ENCODE measurements around the gene HSD17B14. TPM values are rescaled to one million over a fixed set of nuclear protein-coding genes. Genes with fewer than 3 reads are reported as not detected.

The HSD17B14 gene
- total RNA-seq, 1 experiment from 2014 or later = 3.9 TPM

GRCh38 chr19:48868114-48868886 is 32.0 kb upstream of the HSD17B14 start, which contains the start of gene PLEKHA4:
PLEKHA4 (minus strand) TSS chr19:48868617; CDS start chr19:48867620, 997 bp downstream.
- BruUV-seq (replicated peaks) = TSS peak; percentile 37
- H3K4me2 ChIP-seq (ENCODE audit: low read length) = peak within 1 kb of the TSS; percentile 79
- H3K9me3 ChIP-seq (ENCODE audit: control insufficient read depth in 1 of 2, insufficient read depth in 1 of 2, low read depth in 1 of 2, low read length in 2 of 2) = no peaks in the 10 kb centered on the region
- peaks cover 27 to 46% of the 10 kb centered on the region in 2 experiments for H3K4me1 ChIP-seq (ENCODE audit: control insufficient read depth in 1 of 2, insufficient read depth in 2 of 2, low read length in 2 of 2)
- peak within 1 kb of the TSS; percentile 56 for H3K9ac ChIP-seq (ENCODE audit: low read length)
- H2AFZ ChIP-seq (ENCODE audit: low read depth, low read length, poor library complexity, severe bottlenecking) = peak within 1 kb of the TSS; percentile 69
- peak within 1 kb of the TSS; percentile 75 for H3K27ac ChIP-seq (ENCODE audit: low read depth, low read length)
- ChIA-PET POLR2A (interaction anchor here (1.0 kb wide), 1 partner anchor 57 kb away, joined by 3 read pairs; the partner anchor contains the start of gene BCAT2), RAD21 (ENCODE audit: low non-redundant PET in 1 of 2, low total read pairs in 2 of 2, uncharacterized antibody in 2 of 2, unreplicated experiment in 2 of 2) (no interaction called here), CTCF (interaction anchor here (1.2 kb wide), 1 partner anchor 26 kb away, joined by 3 read pairs; no protein-coding TSS in a partner anchor)
- peaks cover 3% of the 10 kb centered on the region; the same call in 1 of the 2 replicates for H4K20me1 ChIP-seq (ENCODE audit: insufficient read depth)
- peak; percentile 26; the same call in 1 of the 2 replicates for ATAC-seq
- peaks cover 11% of the 10 kb centered on the region for H3K79me2 ChIP-seq (ENCODE audit: insufficient read depth, low read length)
- no peaks in the 10 kb centered on the region for H3K27me3 ChIP-seq (ENCODE audit: insufficient read depth, low read length)
- TF ChIP-seq SIN3A (IDR thresholded peaks at IDR 0.05; ENCODE audit: low read depth) (no peak), ZFX (IDR thresholded peaks at IDR 0.05) (no peak), EZH2 (IDR thresholded peaks at IDR 0.05) (no peak), EZH2phosphoT487 (IDR thresholded peaks at IDR 0.05; ENCODE audit: borderline replicate concordance) (no peak), ZBTB33 (IDR thresholded peaks at IDR 0.05; ENCODE audit: extremely low read depth, insufficient replicate concordance, low read length) (no peak), EGR1 (IDR thresholded peaks at IDR 0.05; ENCODE audit: low read depth) (peak; percentile 98), POLR2AphosphoS5 (IDR thresholded peaks at IDR 0.05; ENCODE audit: low read depth, low read length) (peak; percentile 67), JUND (IDR thresholded peaks at IDR 0.05) (no peak), YY1 (IDR thresholded peaks at IDR 0.05; ENCODE audit: extremely low read depth, insufficient replicate concordance, low read depth, low read length) (peak; percentile 6), TCF7L2 (IDR thresholded peaks at IDR 0.05; ENCODE audit: borderline replicate concordance, extremely low read depth, insufficient read depth, insufficient read length) (no peak), ZNF274 (IDR thresholded peaks at IDR 0.05; ENCODE audit: low read depth, low read length) (no peak)
- intact Hi-C loops (cut with micrococcal nuclease) = no loop called here
- peaks cover 0 to 3% of the 10 kb centered on the region in 2 experiments; a peak in 2 of 4 replicates for H3K36me3 ChIP-seq (ENCODE audit: control insufficient read depth in 1 of 2, insufficient read depth in 2 of 2, low read length in 2 of 2)
- H3K9me2 ChIP-seq (ENCODE audit: insufficient read depth) = no peaks in the 10 kb centered on the region
- H3K4me3 ChIP-seq (replicated peaks in 1 of 2; ENCODE audit: low read depth in 1 of 2, low read length in 2 of 2) = peak within 1 kb of the TSS; percentile 38 to 51
- DNase-seq (ENCODE audit: low read depth, low spot score) = no peak

All from HCT116 (cell line).